Testis (tissue), 2 donors: Measurements from ENCODE around the gene PIH1D1.

Experiments
- POLR2A ChIP-seq: fragments of 450-650 bp; IDR thresholded peaks from one replicate; pipeline ENCODE4 v1.6.1; 2017; ENCODE audit warnings: antibody characterized with exemption, mild to moderate bottlenecking, moderate library complexity
- TF ChIP-seq, protein P1 (sequence below), 3 experiments: fragments of 450-650 bp in 2 of 3; fragments of 200-600 bp in 1 of 3; sonication (generic) in 1 of 3; IDR thresholded peaks; one replicate each; pipeline ENCODE4 v1.5.1; 2016 to 2019; ENCODE audit warnings: antibody characterized with exemption in 3 of 3, mild to moderate bottlenecking in 2 of 3, moderate library complexity in 1 of 3

DNA sequence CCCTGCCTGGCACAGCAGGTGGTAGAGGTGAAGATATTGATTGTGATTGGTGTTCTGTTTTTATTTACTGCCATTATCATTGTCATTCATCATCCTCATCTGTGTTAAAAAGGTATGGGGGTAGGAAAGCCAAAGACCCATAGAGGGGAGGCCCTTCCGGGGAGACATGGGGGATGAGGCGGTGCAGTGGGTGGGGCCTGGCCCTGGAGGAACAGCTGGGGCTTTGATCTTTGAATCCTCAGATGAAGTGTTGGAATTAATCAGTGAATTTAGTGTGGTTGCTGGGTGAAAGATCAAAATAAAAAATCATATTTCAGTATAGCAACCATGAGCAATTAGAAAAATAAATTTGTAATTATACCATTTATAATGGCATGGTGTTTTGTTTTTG lies 35.8 kb downstream of the PIH1D1 start:
- TF ChIP-seq, protein P1, sequence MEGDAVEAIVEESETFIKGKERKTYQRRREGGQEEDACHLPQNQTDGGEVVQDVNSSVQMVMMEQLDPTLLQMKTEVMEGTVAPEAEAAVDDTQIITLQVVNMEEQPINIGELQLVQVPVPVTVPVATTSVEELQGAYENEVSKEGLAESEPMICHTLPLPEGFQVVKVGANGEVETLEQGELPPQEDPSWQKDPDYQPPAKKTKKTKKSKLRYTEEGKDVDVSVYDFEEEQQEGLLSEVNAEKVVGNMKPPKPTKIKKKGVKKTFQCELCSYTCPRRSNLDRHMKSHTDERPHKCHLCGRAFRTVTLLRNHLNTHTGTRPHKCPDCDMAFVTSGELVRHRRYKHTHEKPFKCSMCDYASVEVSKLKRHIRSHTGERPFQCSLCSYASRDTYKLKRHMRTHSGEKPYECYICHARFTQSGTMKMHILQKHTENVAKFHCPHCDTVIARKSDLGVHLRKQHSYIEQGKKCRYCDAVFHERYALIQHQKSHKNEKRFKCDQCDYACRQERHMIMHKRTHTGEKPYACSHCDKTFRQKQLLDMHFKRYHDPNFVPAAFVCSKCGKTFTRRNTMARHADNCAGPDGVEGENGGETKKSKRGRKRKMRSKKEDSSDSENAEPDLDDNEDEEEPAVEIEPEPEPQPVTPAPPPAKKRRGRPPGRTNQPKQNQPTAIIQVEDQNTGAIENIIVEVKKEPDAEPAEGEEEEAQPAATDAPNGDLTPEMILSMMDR (IDR thresholded peaks at IDR 0.05), result no peak
- no peak for TF ChIP-seq POLR2A
